Ramos (cell line): ENCODE data around the gene RAB4B.
"Not testable (repeated sequence)": the region's sequence is repeated elsewhere in the genome, so short reads cannot be mapped to it uniquely, and the experiment has no call there.

Experiments
- in situ Hi-C: fragments of 300-500 bp; cut with MboI; formaldehyde crosslinking; loops from one replicate; pipeline ENCODE4 v1.14.3; 2022; ENCODE audit warnings: low sequenced_read_pairs; ENCODE audit not compliant: unreplicated experiment

RAB4B gene

GRCh38 chr19:40777937-40778705, at the start of gene RAB4B:
Gene RAB4B (plus strand): TSS chr19:40778247. CDS start chr19:40778376, 129 bp downstream.
- in situ Hi-C loops = loop anchor here (25.0 kb wide), 1 partner anchor 1484 kb away; the partner anchor contains the start of genes CIC and ERF

- in situ Hi-C loops = not testable (repeated sequence)
Measured at GRCh38 chr19:40730065-40730464, 48.0 kb upstream of the RAB4B start.

- in situ Hi-C loops = not testable (repeated sequence)
Measured at GRCh38 chr19:40732304-40732703, 45.7 kb upstream of the RAB4B start.

GRCh38 chr19:40733149-40733548, 44.9 kb upstream of the RAB4B start:
- in situ Hi-C loops = no loop called here

- in situ Hi-C loops = no loop called here
Measured at GRCh38 chr19:40735013-40735771, 42.9 kb upstream of the RAB4B start.

- in situ Hi-C loops = no loop called here
Measured at GRCh38 chr19:40736661-40737060, 41.4 kb upstream of the RAB4B start.

GRCh38 chr19:40737102-40737644, 40.9 kb upstream of the RAB4B start:
- in situ Hi-C loops = no loop called here

GRCh38 chr19:40739030-40739839, 38.8 kb upstream of the RAB4B start:
- in situ Hi-C loops = no loop called here

- in situ Hi-C loops = no loop called here
Measured at GRCh38 chr19:40739871-40740703, 38.0 kb upstream of the RAB4B start.

GRCh38 chr19:40740747-40741146, 37.3 kb upstream of the RAB4B start:
- in situ Hi-C loops = no loop called here

GRCh38 chr19:40741527-40742390, 36.3 kb upstream of the RAB4B start:
- in situ Hi-C loops = no loop called here

- in situ Hi-C loops = no loop called here
Measured at GRCh38 chr19:40742477-40742876, 35.6 kb upstream of the RAB4B start.

- in situ Hi-C loops = no loop called here
Measured at GRCh38 chr19:40742886-40743285, 35.2 kb upstream of the RAB4B start.

- in situ Hi-C loops = no loop called here
Measured at GRCh38 chr19:40743926-40744325, 34.1 kb upstream of the RAB4B start.

GRCh38 chr19:40744554-40745401, 33.3 kb upstream of the RAB4B start:
- in situ Hi-C loops = loop anchor here (5.0 kb wide), 1 partner anchor 63 kb away; no protein-coding TSS in a partner anchor

- in situ Hi-C loops = loop anchor here (5.0 kb wide), 1 partner anchor 62 kb away; no protein-coding TSS in a partner anchor
Measured at GRCh38 chr19:40745402-40745780, 32.7 kb upstream of the RAB4B start.

GRCh38 chr19:40747536-40747935, 30.5 kb upstream of the RAB4B start:
- in situ Hi-C loops = loop anchor here (5.0 kb wide), 1 partner anchor 60 kb away; no protein-coding TSS in a partner anchor
